Measurements from ENCODE around the gene FGF5.

- TF ChIP-seq CTCF (IDR thresholded peaks at IDR 0.05) (no peak), POLR2A (IDR thresholded peaks at IDR 0.05) (no peak)
Observed at GRCh38 chr4:80286451-80286850, 20.0 kb downstream of the FGF5 start.

All from body of pancreas (tissue), 4 donors.